ENCODE measurements around the gene PRKG1.
"Not testable (repeated sequence)": the region's sequence is repeated elsewhere in the genome, so short reads cannot be mapped to it uniquely, and the experiment has no call there.

The PRKG1 gene

DNA sequence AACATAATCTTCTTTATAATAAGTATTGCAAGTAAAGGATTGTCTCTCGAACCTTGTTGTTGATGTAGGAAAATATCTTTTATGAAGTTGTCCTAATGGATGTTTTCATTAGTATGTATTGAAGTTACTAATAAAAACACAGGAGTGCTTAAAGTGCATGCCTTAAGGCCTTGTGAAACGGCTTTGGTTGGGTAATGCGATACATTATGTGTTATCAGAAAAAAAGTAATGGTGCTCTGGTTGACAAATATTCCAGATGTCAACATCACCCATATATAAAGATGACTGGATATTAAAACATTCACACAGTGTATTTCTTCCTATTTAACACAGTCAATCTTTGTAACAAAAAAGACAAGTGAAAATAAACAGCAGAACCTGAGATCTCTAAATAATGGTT is 310.7 kb downstream of the PRKG1 start:
- no peaks in the 10 kb centered on the region for H3K27me3 ChIP-seq (ENCODE audit: insufficient read depth, poor library complexity, severe bottlenecking)
- TF ChIP-seq CTCF (IDR thresholded peaks at IDR 0.05; ENCODE audit: insufficient read depth, low read length) (no peak), GABPA (IDR thresholded peaks at IDR 0.05; ENCODE audit: low read depth) (no peak), SPI1 (IDR thresholded peaks at IDR 0.05; ENCODE audit: borderline replicate concordance, low read depth) (no peak), POLR2AphosphoS5 (IDR thresholded peaks at IDR 0.05; ENCODE audit: low read depth) (no peak)
- TF ChIP-seq, protein P1, sequence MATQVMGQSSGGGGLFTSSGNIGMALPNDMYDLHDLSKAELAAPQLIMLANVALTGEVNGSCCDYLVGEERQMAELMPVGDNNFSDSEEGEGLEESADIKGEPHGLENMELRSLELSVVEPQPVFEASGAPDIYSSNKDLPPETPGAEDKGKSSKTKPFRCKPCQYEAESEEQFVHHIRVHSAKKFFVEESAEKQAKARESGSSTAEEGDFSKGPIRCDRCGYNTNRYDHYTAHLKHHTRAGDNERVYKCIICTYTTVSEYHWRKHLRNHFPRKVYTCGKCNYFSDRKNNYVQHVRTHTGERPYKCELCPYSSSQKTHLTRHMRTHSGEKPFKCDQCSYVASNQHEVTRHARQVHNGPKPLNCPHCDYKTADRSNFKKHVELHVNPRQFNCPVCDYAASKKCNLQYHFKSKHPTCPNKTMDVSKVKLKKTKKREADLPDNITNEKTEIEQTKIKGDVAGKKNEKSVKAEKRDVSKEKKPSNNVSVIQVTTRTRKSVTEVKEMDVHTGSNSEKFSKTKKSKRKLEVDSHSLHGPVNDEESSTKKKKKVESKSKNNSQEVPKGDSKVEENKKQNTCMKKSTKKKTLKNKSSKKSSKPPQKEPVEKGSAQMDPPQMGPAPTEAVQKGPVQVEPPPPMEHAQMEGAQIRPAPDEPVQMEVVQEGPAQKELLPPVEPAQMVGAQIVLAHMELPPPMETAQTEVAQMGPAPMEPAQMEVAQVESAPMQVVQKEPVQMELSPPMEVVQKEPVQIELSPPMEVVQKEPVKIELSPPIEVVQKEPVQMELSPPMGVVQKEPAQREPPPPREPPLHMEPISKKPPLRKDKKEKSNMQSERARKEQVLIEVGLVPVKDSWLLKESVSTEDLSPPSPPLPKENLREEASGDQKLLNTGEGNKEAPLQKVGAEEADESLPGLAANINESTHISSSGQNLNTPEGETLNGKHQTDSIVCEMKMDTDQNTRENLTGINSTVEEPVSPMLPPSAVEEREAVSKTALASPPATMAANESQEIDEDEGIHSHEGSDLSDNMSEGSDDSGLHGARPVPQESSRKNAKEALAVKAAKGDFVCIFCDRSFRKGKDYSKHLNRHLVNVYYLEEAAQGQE (IDR thresholded peaks at IDR 0.05; ENCODE audit: insufficient replicate concordance, low read depth) = no peak
- no peak for DNase-seq (ENCODE audit: low read depth in 1 of 2, low spot score in 1 of 2)
- no peak overlapping the region for H3K4me3 ChIP-seq (replicated peaks; ENCODE audit: insufficient read depth, low read length)
- no peak overlapping the region for H3K27ac ChIP-seq (replicated peaks)

- no peak overlapping the region for H3K4me3 ChIP-seq (replicated peaks; ENCODE audit: insufficient read depth, low read length)
- TF ChIP-seq SPI1 (IDR thresholded peaks at IDR 0.05; ENCODE audit: borderline replicate concordance, low read depth) = no peak
- no peak for TF ChIP-seq POLR2AphosphoS5 (IDR thresholded peaks at IDR 0.05; ENCODE audit: low read depth)
- TF ChIP-seq, protein P1 (IDR thresholded peaks at IDR 0.05; ENCODE audit: insufficient replicate concordance, low read depth) = no peak
- TF ChIP-seq GABPA (IDR thresholded peaks at IDR 0.05; ENCODE audit: low read depth) = no peak
- TF ChIP-seq CTCF (IDR thresholded peaks at IDR 0.05; ENCODE audit: insufficient read depth, low read length) = no peak
- no peaks in the 10 kb centered on the region for H3K27me3 ChIP-seq (ENCODE audit: insufficient read depth, poor library complexity, severe bottlenecking)
- H3K27ac ChIP-seq (replicated peaks) = no peak overlapping the region
- no peak for DNase-seq (ENCODE audit: low read depth in 1 of 2, low spot score in 1 of 2)
Observed at GRCh38 chr10:51386248-51386885, 312.1 kb downstream of the PRKG1 start.

DNA sequence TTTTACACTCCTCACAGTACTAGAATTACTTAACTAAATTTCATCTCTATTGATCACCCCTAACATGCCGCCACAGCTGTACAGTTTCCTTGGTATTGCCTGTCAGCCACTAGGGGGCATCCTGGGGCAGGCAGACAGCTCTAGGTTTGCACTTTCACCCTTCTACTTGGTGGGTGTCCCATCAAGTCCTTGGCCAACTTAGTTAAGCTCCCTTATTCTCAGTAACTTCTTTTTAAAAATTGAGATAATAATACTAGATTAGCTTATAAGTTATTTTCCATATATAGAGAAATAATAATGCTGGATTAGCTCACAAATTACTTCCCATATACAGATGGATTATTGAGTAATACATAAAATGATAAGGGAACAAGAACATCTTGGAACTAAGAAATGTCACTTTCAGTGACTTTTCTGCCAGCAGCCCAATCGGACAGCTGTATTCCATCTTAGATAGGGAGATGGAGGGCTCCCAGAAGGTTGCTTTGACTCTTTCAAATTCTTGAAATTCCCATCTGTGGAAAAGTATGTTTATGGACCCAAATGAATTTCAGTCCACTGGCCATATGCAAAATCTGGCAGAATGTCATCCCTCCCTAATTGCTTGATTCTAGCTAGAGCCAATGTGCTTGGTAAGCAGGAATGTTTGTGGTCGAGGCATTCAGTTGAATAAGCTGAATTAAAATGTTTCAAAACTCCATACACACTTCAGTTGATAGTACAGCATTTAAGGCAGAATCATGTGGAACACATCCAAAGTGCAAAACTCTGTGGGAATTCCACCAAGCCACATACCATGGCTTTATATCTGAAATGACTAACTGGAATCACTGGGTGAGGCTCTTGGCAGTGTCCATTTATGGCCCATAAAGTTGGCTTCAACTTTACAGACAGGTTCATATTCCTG is 315.4 kb downstream of the PRKG1 start:
- Histone ChIP-seq H3K27ac (replicated peaks) (no peak overlapping the region), H3K4me3 (replicated peaks; ENCODE audit: insufficient read depth, low read length) (no peak overlapping the region), H3K27me3 (ENCODE audit: insufficient read depth, poor library complexity, severe bottlenecking) (no peaks in the 10 kb centered on the region)
- peak; percentile 38 to 41 for DNase-seq (ENCODE audit: low read depth in 1 of 2, low spot score in 1 of 2)
- TF ChIP-seq CTCF (IDR thresholded peaks at IDR 0.05; ENCODE audit: insufficient read depth, low read length) (peak; percentile 58), POLR2AphosphoS5 (IDR thresholded peaks at IDR 0.05; ENCODE audit: low read depth) (no peak)

GRCh38 chr10:51393006-51393405 is 318.7 kb downstream of the PRKG1 start:
- H3K4me3 ChIP-seq (replicated peaks; ENCODE audit: insufficient read depth, low read length); DNase-seq (ENCODE audit: low read depth in 1 of 2, low spot score in 1 of 2); H3K27me3 ChIP-seq (ENCODE audit: insufficient read depth, poor library complexity, severe bottlenecking): not testable (repeated sequence)

More at GRCh38 chr10:51393006-51393405, 318.7 kb downstream of the PRKG1 start:
- not testable (repeated sequence) for H3K27ac ChIP-seq (replicated peaks)

Measured in HL-60 (cell line).